Middle frontal gyrus (tissue), 1 donor: ENCODE data around the gene SAMHD1.
"Not testable (repeated sequence)": the region's sequence is repeated elsewhere in the genome, so short reads cannot be mapped to it uniquely, and the experiment has no call there.

Experiments used
- DNase-seq: peaks from one replicate; pipeline ENCODE4 v3.0.0-alpha.2; 2015; ENCODE audit warnings: low spot score; ENCODE audit errors: extremely low spot score

Gene SAMHD1

GRCh38 chr20:36854348-36855240 is 96.9 kb downstream of the SAMHD1 start:
- no peak for DNase-seq

GRCh38 chr20:36852187-36852586 is 99.3 kb downstream of the SAMHD1 start:
- no peak for DNase-seq

GRCh38 chr20:36851490-36851889 is 100.0 kb downstream of the SAMHD1 start:
- no peak for DNase-seq

GRCh38 chr20:36850759-36851158 is 100.7 kb downstream of the SAMHD1 start:
- no peak for DNase-seq

- DNase-seq = no peak
Observed at GRCh38 chr20:36849333-36850065, 102.0 kb downstream of the SAMHD1 start.

DNA sequence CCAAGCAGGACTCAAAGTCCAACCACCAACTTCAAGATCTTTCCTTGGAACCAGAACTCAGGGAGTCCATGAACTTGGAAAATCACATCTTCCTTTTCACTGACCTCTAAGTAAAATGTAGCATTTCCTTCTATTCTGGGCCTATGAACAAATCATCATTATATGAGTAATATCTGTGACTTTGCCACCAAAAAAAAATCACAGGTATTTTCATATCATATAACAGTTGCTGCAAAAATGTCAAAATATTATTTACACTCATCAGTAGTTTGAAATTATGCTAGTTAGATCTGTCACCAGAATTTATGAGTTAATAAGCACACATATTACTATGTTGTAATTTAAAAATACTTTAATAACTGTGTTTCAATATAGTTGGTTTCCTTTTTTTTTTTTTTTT is 102.8 kb downstream of the SAMHD1 start:
- DNase-seq = no peak

- DNase-seq = no peak
Observed at GRCh38 chr20:36848078-36848660, 103.3 kb downstream of the SAMHD1 start.

GRCh38 chr20:36847710-36848040 is 103.8 kb downstream of the SAMHD1 start:
- no peak for DNase-seq

DNA sequence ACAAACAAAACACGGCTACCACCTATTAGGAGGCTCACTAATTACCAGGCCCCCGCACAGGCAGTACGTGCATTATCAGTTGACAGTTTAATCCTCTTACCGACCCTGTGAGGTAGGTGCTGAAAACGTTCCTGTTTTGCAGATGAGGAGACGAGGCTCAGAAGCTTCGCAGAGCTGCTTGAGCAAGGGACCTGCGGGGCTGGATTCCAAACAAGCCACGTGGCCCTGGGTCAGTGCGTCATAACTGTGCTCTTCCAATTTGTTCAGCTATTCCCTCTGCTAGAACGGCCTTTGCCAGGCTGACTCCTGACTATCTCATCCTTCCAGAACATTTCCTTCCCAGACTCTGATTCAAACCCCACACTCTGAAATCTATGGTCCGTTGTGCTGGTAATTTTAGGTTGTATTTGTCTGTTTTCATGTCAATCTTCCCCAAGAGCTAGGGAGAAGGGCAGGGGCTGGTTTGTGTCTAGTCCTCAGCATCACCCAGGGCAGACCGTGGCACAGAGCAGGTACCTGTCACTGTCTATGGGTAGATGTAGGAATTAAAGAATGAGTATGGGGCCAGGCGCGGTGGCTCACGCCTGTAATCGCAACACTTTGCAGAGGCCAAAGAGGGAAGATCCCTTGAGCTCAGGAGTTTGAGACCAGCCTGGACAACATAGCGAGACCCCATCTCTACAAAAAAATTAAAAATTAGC is 104.3 kb downstream of the SAMHD1 start:
- DNase-seq = no peak

GRCh38 chr20:36845288-36845971 is 106.1 kb downstream of the SAMHD1 start:
- no peak for DNase-seq

GRCh38 chr20:36841030-36841429 is 110.5 kb downstream of the SAMHD1 start:
- not testable (repeated sequence) for DNase-seq
